ENCODE measurements around the gene ANKRD63.

ANKRD63 gene

GRCh38 chr15:40325700-40326099, 42.8 kb upstream of the ANKRD63 start:
- TF ChIP-seq POLR2AphosphoS5 (IDR thresholded peaks at IDR 0.05; ENCODE audit: low read depth, low read length) (no peak), FOXP2 (optimal IDR thresholded peaks at IDR 0.05; ENCODE audit: borderline replicate concordance, extremely low read depth, extremely low read length, insufficient read depth) (no peak), SIN3A (IDR thresholded peaks at IDR 0.05; ENCODE audit: borderline replicate concordance, insufficient read depth, low read length) (no peak), REST (IDR thresholded peaks at IDR 0.05; ENCODE audit: insufficient read depth in 1 of 2, low read depth in 2 of 2, low read length in 2 of 2) (no peak), TAF1 (IDR thresholded peaks at IDR 0.05; ENCODE audit: borderline replicate concordance, insufficient read depth, low read length) (no peak)

- TF ChIP-seq TAF1 (IDR thresholded peaks at IDR 0.05; ENCODE audit: borderline replicate concordance, insufficient read depth, low read length): no peak
- no peak for TF ChIP-seq FOXP2 (optimal IDR thresholded peaks at IDR 0.05; ENCODE audit: borderline replicate concordance, extremely low read depth, extremely low read length, insufficient read depth)
- TF ChIP-seq SIN3A (IDR thresholded peaks at IDR 0.05; ENCODE audit: borderline replicate concordance, insufficient read depth, low read length): no peak
- no peak for TF ChIP-seq REST (IDR thresholded peaks at IDR 0.05; ENCODE audit: insufficient read depth in 1 of 2, low read depth in 2 of 2, low read length in 2 of 2)
- TF ChIP-seq POLR2AphosphoS5 (IDR thresholded peaks at IDR 0.05; ENCODE audit: low read depth, low read length): no peak
Observed at GRCh38 chr15:40325188-40325587, 42.3 kb upstream of the ANKRD63 start.

DNA sequence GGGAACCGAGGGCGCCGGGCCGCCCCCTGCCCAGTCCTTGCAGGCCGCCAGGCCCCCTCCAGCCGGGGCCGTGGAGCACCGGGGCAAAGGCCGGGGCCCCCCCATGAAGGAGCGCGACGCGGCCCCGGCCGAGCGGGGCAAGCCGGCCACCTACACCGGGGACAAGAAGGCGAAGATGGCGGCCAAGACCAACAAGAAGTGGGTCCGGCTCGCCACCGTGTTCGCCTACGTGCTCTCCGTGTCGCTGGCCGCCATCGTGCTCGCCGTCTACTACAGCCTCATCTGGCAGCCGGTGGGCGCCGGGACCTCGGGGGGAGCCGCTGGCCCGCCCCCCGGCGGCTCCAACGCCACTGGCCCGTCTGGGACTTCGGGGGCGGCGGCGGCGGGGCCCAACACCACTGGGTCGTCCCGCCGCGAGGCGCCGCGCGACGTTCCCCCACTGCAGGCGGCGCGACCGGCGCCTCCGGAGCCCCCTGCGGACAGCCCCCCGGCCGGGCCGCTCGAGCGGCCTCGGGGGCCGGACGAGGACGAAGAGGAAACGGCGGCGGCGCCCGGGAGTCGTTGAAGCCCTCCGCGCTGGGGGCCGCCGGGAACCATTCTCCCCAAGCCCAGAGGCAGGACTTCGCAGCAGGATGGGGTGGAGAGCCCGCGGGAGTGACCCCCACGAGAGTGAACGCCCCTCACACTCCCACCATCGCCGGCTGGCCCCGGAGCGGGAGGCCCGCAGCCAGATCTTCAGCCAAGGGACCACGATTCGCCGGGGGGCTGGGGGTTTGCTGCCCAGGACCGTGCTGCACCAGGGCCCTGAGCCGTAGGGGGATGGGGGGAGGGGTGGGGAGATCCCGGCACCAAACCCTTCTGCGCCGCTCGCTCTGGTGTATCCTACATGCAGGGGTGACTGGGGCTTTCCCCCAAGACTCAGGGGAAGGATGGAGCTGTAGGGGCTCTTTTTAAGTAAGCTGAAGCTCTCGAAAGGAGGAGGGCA, 41.4 kb upstream of the ANKRD63 start:
- TF ChIP-seq REST (IDR thresholded peaks at IDR 0.05; ENCODE audit: insufficient read depth in 1 of 2, low read depth in 2 of 2, low read length in 2 of 2) (no peak), FOXP2 (optimal IDR thresholded peaks at IDR 0.05; ENCODE audit: borderline replicate concordance, extremely low read depth, extremely low read length, insufficient read depth) (no peak), TAF1 (IDR thresholded peaks at IDR 0.05; ENCODE audit: borderline replicate concordance, insufficient read depth, low read length) (no peak), POLR2AphosphoS5 (IDR thresholded peaks at IDR 0.05; ENCODE audit: low read depth, low read length) (no peak)

DNA sequence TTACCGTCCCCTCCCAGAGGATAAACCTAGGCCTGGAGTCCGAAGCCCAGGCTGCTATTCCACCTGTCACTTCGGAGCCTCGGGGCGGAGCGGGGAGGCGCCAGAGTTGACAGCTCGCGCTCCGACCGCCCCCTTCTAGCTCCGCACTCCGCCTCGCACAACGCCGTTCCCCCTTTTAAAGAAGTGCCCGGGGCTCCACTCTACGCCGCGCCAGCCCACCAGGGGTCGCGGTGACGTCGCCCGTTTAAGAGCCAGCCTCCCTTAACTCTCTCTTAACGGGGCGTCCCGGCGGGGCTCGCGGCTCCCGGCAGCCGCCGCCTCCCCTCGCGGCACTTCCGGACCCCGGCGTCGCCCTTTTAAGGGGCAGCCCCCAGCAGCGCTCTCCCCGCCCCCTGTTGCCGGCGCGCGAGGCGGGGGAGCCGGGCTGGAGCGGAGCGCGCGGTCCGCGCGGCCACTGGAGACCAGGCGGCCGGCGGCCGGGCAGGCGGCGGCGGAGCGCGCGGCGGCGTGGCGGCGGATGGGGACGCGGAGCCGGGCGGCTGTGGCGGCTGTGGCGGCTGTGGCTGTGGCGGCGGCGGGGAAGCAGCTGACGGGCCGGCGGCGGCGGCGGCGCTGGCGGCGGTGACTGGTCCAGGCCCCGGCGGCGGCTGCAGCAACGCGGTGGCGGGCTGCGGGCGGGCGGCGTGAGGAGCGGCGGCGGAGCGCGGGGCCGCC, 40.5 kb upstream of the ANKRD63 start, which contains the start of gene INAFM2:
INAFM2 (plus strand) TSS at position 454 of the 714 bp plus-strand sequence. CDS start 364 bp downstream, outside the sequence.
- peak; percentile 63; the same call in 1 of the 2 replicates for TF ChIP-seq SIN3A (IDR thresholded peaks at IDR 0.05; ENCODE audit: borderline replicate concordance, insufficient read depth, low read length)
- TF ChIP-seq FOXP2 (optimal IDR thresholded peaks at IDR 0.05; ENCODE audit: borderline replicate concordance, extremely low read depth, extremely low read length, insufficient read depth): peak; percentile 52
- no peak for TF ChIP-seq POLR2AphosphoS5 (IDR thresholded peaks at IDR 0.05; ENCODE audit: low read depth, low read length)
- TF ChIP-seq TAF1 (IDR thresholded peaks at IDR 0.05; ENCODE audit: borderline replicate concordance, insufficient read depth, low read length): no peak
- TF ChIP-seq REST (IDR thresholded peaks at IDR 0.05; ENCODE audit: insufficient read depth in 1 of 2, low read depth in 2 of 2, low read length in 2 of 2): 0 out of 4 replicates have a peak, but pooled peaks of 1 of the 2 experiments have one; percentile 8

Data from PFSK-1 (cell line).